GM18517 (cell line): ENCODE data around the gene STMN1.

Experiments
- ATAC-seq: cut with Tn5 transposase; IDR thresholded peaks from one replicate; pipeline ENCODE4 v1.9.1; 2021; ENCODE audit warnings: mild to moderate bottlenecking, moderate library complexity; ENCODE audit not compliant: unreplicated experiment

STMN1 gene

GRCh38 chr1:25922056-25922970 lies 16.1 kb upstream of the STMN1 start:
- no peak for ATAC-seq

GRCh38 chr1:25918615-25919014 lies 12.4 kb upstream of the STMN1 start:
- ATAC-seq = no peak

- ATAC-seq = no peak
These were observed 11.8 kb upstream of the STMN1 start for GRCh38 chr1:25917996-25918395.

GRCh38 chr1:25916460-25916859 lies 10.2 kb upstream of the STMN1 start:
- no peak for ATAC-seq

GRCh38 chr1:25914074-25914995 lies 8.1 kb upstream of the STMN1 start:
- no peak for ATAC-seq

GRCh38 chr1:25913206-25913605 lies 7.0 kb upstream of the STMN1 start:
- ATAC-seq = no peak

- no peak for ATAC-seq
These were observed 6.0 kb upstream of the STMN1 start for GRCh38 chr1:25912076-25912831.

GRCh38 chr1:25911162-25911561 lies 4.9 kb upstream of the STMN1 start:
- ATAC-seq = no peak

- ATAC-seq = no peak
These were observed 2.8 kb upstream of the STMN1 start for GRCh38 chr1:25909040-25909439.

- ATAC-seq = no peak
These were observed 1.9 kb upstream of the STMN1 start for GRCh38 chr1:25908161-25908560.

GRCh38 chr1:25907601-25908000 lies 1.4 kb upstream of the STMN1 start:
- no peak for ATAC-seq

GRCh38 chr1:25906644-25907300 lies 553 bp upstream of the STMN1 start:
- ATAC-seq = no peak

- peak; percentile 43 for ATAC-seq
These were observed 1.1 kb downstream of the STMN1 start for GRCh38 chr1:25904943-25905679.

- no peak for ATAC-seq
These were observed 2.2 kb downstream of the STMN1 start for GRCh38 chr1:25903986-25904385.

- no peak for ATAC-seq
These were observed 3.8 kb downstream of the STMN1 start for GRCh38 chr1:25902462-25902861.

- no peak for ATAC-seq
These were observed 6.0 kb downstream of the STMN1 start for GRCh38 chr1:25900219-25900618.

- no peak for ATAC-seq
These were observed 6.4 kb downstream of the STMN1 start for GRCh38 chr1:25899792-25900191.

- no peak for ATAC-seq
These were observed 7.8 kb downstream of the STMN1 start for GRCh38 chr1:25898223-25899015.

- ATAC-seq = no peak
These were observed 8.5 kb downstream of the STMN1 start for GRCh38 chr1:25897754-25898153.
